HepG2 (cell line): ENCODE measurements around the gene SH2D6. TPM values are rescaled to one million over a fixed set of nuclear protein-coding genes. Genes with fewer than 3 reads are reported as not detected.

Experiments used
- DRAP1 ChIP-seq: IDR thresholded peaks from 2 replicates; pipeline ENCODE4 v1.6.1; 2016; ENCODE audit warnings: missing genetic modification reagents, missing compliant biosample characterization
- ELF1 ChIP-seq: sonication (generic); formaldehyde crosslinking; IDR thresholded peaks from 2 replicates; pipeline ENCODE4 v1.4.0; 2020; ENCODE audit warnings: missing genetic modification reagents
- EP300 ChIP-seq, 3 experiments: sonication (generic) in 1 of 3; formaldehyde crosslinking in 1 of 3; IDR thresholded peaks; 2 replicates each; pipeline versions ENCODE4 v1.5.1 to v1.6.1; 2011 to 2020; ENCODE audit warnings: low read depth in 2 of 3, low read length in 2 of 3, borderline replicate concordance in 1 of 3, improper control_type of control experiment in 1 of 3, mild to moderate bottlenecking in 1 of 3, missing genetic modification reagents in 1 of 3, moderate library complexity in 1 of 3
- KLF9 ChIP-seq: IDR thresholded peaks from 2 replicates; pipeline ENCODE4 v1.6.1; 2016; ENCODE audit warnings: low read depth
- KMT2B ChIP-seq: IDR thresholded peaks from 2 replicates; pipeline ENCODE4 v1.6.1; 2016; ENCODE audit warnings: missing genetic modification reagents, missing compliant biosample characterization
- MAFK ChIP-seq, 2 experiments: IDR thresholded peaks in 1 of 2; conservative IDR thresholded peaks in 1 of 2; 2 replicates each; pipeline ENCODE4 v1.6.1; 2011; ENCODE audit warnings: improper control_type of control experiment in 2 of 2, low read length in 2 of 2
- MAZ ChIP-seq, 2 experiments: sonication (generic) in 1 of 2; formaldehyde crosslinking in 1 of 2; IDR thresholded peaks; 2 replicates each; pipeline versions ENCODE4 v1.5.0 to v1.6.1; 2012 to 2020; ENCODE audit warnings: low read depth in 2 of 2, mild to moderate bottlenecking in 2 of 2, borderline replicate concordance in 1 of 2, improper control_type of control experiment in 1 of 2, low read length in 1 of 2, missing genetic modification reagents in 1 of 2, moderate library complexity in 1 of 2
- NAIF1 ChIP-seq: sonication (generic); formaldehyde crosslinking; IDR thresholded peaks from 2 replicates; pipeline ENCODE4 v1.5.0; 2020; ENCODE audit warnings: mild to moderate bottlenecking, missing genetic modification reagents, borderline replicate concordance
- SALL1 ChIP-seq: sonication (generic); formaldehyde crosslinking; IDR thresholded peaks from 2 replicates; pipeline ENCODE4 v1.8.0; 2022; ENCODE audit warnings: mild to moderate bottlenecking, missing genetic modification reagents
- SATB2 ChIP-seq: sonication (generic); formaldehyde crosslinking; IDR thresholded peaks from 2 replicates; pipeline ENCODE4 v1.5.0; 2020; ENCODE audit warnings: missing genetic modification reagents
- SMAD3 ChIP-seq: sonication (generic); formaldehyde crosslinking; IDR thresholded peaks from 2 replicates; pipeline ENCODE4 v1.4.0; 2020; ENCODE audit warnings: missing genetic modification reagents
- TOPORS ChIP-seq: sonication (generic); formaldehyde crosslinking; IDR thresholded peaks from 2 replicates; pipeline ENCODE4 v1.8.0; 2023; ENCODE audit warnings: mild to moderate bottlenecking, missing genetic modification reagents
- ZBTB34 ChIP-seq: sonication (generic); formaldehyde crosslinking; IDR thresholded peaks from 2 replicates; pipeline ENCODE4 v1.8.0; 2022; ENCODE audit warnings: mild to moderate bottlenecking, missing genetic modification reagents
- ZNF292 ChIP-seq: sonication (generic); formaldehyde crosslinking; IDR thresholded peaks from 2 replicates; pipeline ENCODE4 v1.8.1; 2022; ENCODE audit warnings: mild to moderate bottlenecking, low read depth, missing genetic modification reagents, borderline replicate concordance
- ZNF619 ChIP-seq: sonication (generic); formaldehyde crosslinking; IDR thresholded peaks from 2 replicates; pipeline ENCODE4 v1.4.0; 2020; ENCODE audit warnings: mild to moderate bottlenecking, missing genetic modification reagents
- ZNF776 ChIP-seq: sonication (generic); formaldehyde crosslinking; IDR thresholded peaks from 2 replicates; pipeline ENCODE4 v1.4.0; 2020; ENCODE audit warnings: mild to moderate bottlenecking, missing genetic modification reagents
- ZSCAN21 ChIP-seq: sonication (generic); formaldehyde crosslinking; IDR thresholded peaks from 2 replicates; pipeline ENCODE4 v1.8.0; 2022; ENCODE audit warnings: mild to moderate bottlenecking, missing genetic modification reagents, moderate library complexity, borderline replicate concordance
- polyA plus RNA-seq, 8 experiments: library from polyadenylated mRNA; depleted of rRNA in 3 of 8; stranded (reverse) in 7 of 8; unstranded in 1 of 8; fragments of >200 nt; fragmentation: Illumina TruSeq in 4 of 8; extraction: Trizol in 4 of 8; gene quantifications; 2 replicates each; pipeline versions ENCODE4 v1.2.1 to v1.2.3, GENCODE V29; 2011 to 2016; ENCODE audit warnings: low read depth in 4 of 8, missing spikeins in 1 of 8, mixed read lengths in 1 of 8; ENCODE audit not compliant: insufficient read depth in 1 of 8
- total RNA-seq, 5 experiments: library from RNA; depleted of rRNA; stranded (reverse); fragments of >200 nt; fragmentation: Illumina TruSeq; extraction: Trizol; gene quantifications; 2 replicates each; pipeline ENCODE4 v1.2.3, GENCODE V29; 2016; ENCODE audit warnings: low read depth in 1 of 5
- TF ChIP-seq, protein P1 (sequence below): sonication (generic); formaldehyde crosslinking; IDR thresholded peaks from 2 replicates; pipeline ENCODE4 v1.5.0; 2020; ENCODE audit warnings: missing genetic modification reagents, mild to moderate bottlenecking, borderline replicate concordance
- TF ChIP-seq, protein P2 (sequence below): sonication (generic); formaldehyde crosslinking; IDR thresholded peaks from 2 replicates; pipeline ENCODE4 v1.5.1; 2020; ENCODE audit warnings: missing genetic modification reagents, mild to moderate bottlenecking, borderline replicate concordance

Gene SH2D6
- total and polyA plus RNA-seq, 2 of the 13 experiments (the other 11 are each of a cell fraction or from before 2014, with no cell fraction given) = 0.11 to 0.26 TPM

GRCh38 chr2:85405201-85406059, 13.1 kb upstream of the SH2D6 start (continued):
- TF ChIP-seq, protein P1, sequence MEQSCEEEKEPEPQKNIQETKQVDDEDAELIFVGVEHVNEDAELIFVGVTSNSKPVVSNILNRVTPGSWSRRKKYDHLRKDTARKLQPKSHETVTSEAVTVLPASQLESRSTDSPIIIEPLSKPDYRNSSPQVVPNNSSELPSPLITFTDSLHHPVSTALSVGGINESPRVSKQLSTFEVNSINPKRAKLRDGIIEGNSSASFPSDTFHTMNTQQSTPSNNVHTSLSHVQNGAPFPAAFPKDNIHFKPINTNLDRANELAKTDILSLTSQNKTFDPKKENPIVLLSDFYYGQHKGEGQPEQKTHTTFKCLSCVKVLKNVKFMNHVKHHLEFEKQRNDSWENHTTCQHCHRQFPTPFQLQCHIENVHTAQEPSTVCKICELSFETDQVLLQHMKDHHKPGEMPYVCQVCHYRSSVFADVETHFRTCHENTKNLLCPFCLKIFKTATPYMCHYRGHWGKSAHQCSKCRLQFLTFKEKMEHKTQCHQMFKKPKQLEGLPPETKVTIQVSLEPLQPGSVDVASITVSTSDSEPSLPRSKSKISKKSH (CRISPR knock-in tag) = no peak
- TF ChIP-seq SALL1 (CRISPR knock-in tag) = peak; percentile 50
- TF ChIP-seq ZSCAN21 = no peak
- peak; percentile 53; the same call in 1 of the 2 replicates for TF ChIP-seq TOPORS
- TF ChIP-seq ZNF776 (CRISPR knock-in tag) = no peak
- no peak for TF ChIP-seq KLF9 (CRISPR knock-in tag)
- TF ChIP-seq MAFK (conservative IDR thresholded peaks at IDR 0.05 in 1 of 2, IDR thresholded peaks at IDR 0.05 in 1 of 2; ENCODE audit: low read length in 2 of 2) = peak; percentile 20 to 43; a peak in 2 of 4 replicates
- no peak for TF ChIP-seq ZBTB34 (CRISPR knock-in tag)
- no peak for TF ChIP-seq KMT2B (CRISPR knock-in tag)
- TF ChIP-seq DRAP1 (CRISPR knock-in tag) = no peak
- no peak for TF ChIP-seq NAIF1
- no peak for TF ChIP-seq SMAD3 (CRISPR knock-in tag)
- no peak for TF ChIP-seq SATB2 (CRISPR knock-in tag)
- TF ChIP-seq, protein P2, sequence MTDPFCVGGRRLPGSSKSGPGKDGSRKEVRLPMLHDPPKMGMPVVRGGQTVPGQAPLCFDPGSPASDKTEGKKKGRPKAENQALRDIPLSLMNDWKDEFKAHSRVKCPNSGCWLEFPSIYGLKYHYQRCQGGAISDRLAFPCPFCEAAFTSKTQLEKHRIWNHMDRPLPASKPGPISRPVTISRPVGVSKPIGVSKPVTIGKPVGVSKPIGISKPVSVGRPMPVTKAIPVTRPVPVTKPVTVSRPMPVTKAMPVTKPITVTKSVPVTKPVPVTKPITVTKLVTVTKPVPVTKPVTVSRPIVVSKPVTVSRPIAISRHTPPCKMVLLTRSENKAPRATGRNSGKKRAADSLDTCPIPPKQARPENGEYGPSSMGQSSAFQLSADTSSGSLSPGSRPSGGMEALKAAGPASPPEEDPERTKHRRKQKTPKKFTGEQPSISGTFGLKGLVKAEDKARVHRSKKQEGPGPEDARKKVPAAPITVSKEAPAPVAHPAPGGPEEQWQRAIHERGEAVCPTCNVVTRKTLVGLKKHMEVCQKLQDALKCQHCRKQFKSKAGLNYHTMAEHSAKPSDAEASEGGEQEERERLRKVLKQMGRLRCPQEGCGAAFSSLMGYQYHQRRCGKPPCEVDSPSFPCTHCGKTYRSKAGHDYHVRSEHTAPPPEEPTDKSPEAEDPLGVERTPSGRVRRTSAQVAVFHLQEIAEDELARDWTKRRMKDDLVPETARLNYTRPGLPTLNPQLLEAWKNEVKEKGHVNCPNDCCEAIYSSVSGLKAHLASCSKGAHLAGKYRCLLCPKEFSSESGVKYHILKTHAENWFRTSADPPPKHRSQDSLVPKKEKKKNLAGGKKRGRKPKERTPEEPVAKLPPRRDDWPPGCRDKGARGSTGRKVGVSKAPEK = 0 out of 2 replicates have a peak, but pooled peaks have one; percentile 66
- no peak for TF ChIP-seq MAZ (IDR thresholded peaks at IDR 0.05; ENCODE audit: borderline replicate concordance, low read depth, low read length)
- no peak for TF ChIP-seq MAZ (CRISPR knock-in tag; IDR thresholded peaks at IDR 0.05; ENCODE audit: low read depth)
- 0 out of 2 replicates have a peak, but pooled peaks have one; percentile 6 for TF ChIP-seq ELF1 (CRISPR knock-in tag)
- no peak for TF ChIP-seq ZNF619 (CRISPR knock-in tag)
- no peak; a peak in 1 of 4 replicates for TF ChIP-seq EP300 (IDR thresholded peaks at IDR 0.05; ENCODE audit: low read depth in 2 of 2, low read length in 2 of 2)
- TF ChIP-seq EP300 (CRISPR knock-in tag; IDR thresholded peaks at IDR 0.05; ENCODE audit: borderline replicate concordance) = no peak
- TF ChIP-seq ZNF292 (CRISPR knock-in tag) = peak; percentile 46; the same call in 1 of the 2 replicates
